Liver (tissue), 9 donors: ENCODE measurements around the gene SIK2. TPM values are rescaled to one million over a fixed set of nuclear protein-coding genes. Genes with fewer than 3 reads are reported as not detected.

Experiments used
- DNase-seq: peaks from one replicate; pipeline ENCODE4 v3.0.0-alpha.2; 2017; ENCODE audit warnings: low spot score
- H3K27ac ChIP-seq, 2 donors: one replicate each; pipeline ENCODE4 v1.7.0; 2013; ENCODE audit warnings: inconsistent platforms in 2 of 2, low read length in 2 of 2, control low read depth in 1 of 2, low read depth in 1 of 2, mild to moderate bottlenecking in 1 of 2
- H3K27me3 ChIP-seq, 4 donors: one replicate each; pipeline versions ENCODE4 v1.6.1 to v1.7.0; 2013; ENCODE audit warnings: low read length in 3 of 4, inconsistent platforms in 1 of 4, mild to moderate bottlenecking in 1 of 4, moderate library complexity in 1 of 4; ENCODE audit not compliant: control insufficient read depth in 4 of 4, insufficient read depth in 4 of 4
- H3K36me3 ChIP-seq, 4 donors: one replicate each; pipeline versions ENCODE4 v1.6.1 to v1.7.0; 2013; ENCODE audit warnings: low read length in 3 of 4, mild to moderate bottlenecking in 3 of 4, low read depth in 1 of 4, moderate library complexity in 1 of 4; ENCODE audit not compliant: control insufficient read depth in 4 of 4, insufficient read depth in 3 of 4
- H3K4me1 ChIP-seq, 4 donors: one replicate each; pipeline versions ENCODE4 v1.6.1 to v1.7.0; 2013; ENCODE audit warnings: low read length in 3 of 4, mild to moderate bottlenecking in 3 of 4, moderate library complexity in 1 of 4; ENCODE audit not compliant: control insufficient read depth in 4 of 4, insufficient read depth in 4 of 4
- H3K4me3 ChIP-seq, 3 donors: one replicate each; pipeline versions ENCODE4 v1.6.1 to v1.7.0; 2013; ENCODE audit warnings: low read length in 3 of 3, control low read depth in 1 of 3, low read depth in 1 of 3, mild to moderate bottlenecking in 1 of 3
- H3K9ac ChIP-seq, 2 donors: one replicate each; pipeline ENCODE4 v1.7.0; 2013; ENCODE audit warnings: low read length in 2 of 2, mild to moderate bottlenecking in 2 of 2, moderate library complexity in 2 of 2, control low read depth in 1 of 2, low read depth in 1 of 2
- H3K9me3 ChIP-seq, 4 donors: one replicate each; pipeline versions ENCODE4 v1.6.1 to v1.7.0; 2013; ENCODE audit warnings: low read length in 3 of 4; ENCODE audit not compliant: control insufficient read depth in 4 of 4
- FOXA1 ChIP-seq: IDR thresholded peaks from 2 replicates; pipeline ENCODE4 v1.6.1; 2016; ENCODE audit warnings: antibody characterized with exemption
- FOXA2 ChIP-seq: IDR thresholded peaks from 2 replicates; pipeline ENCODE4 v1.6.1; 2016; ENCODE audit warnings: antibody characterized with exemption
- GABPA ChIP-seq, 2 donors: IDR thresholded peaks in 1 of 2; conservative IDR thresholded peaks in 1 of 2; 2 replicates each; pipeline ENCODE4 v1.6.1; 2016; ENCODE audit warnings: antibody characterized with exemption in 2 of 2, mild to moderate bottlenecking in 1 of 2, moderate library complexity in 1 of 2
- HNF4A ChIP-seq, 2 donors: conservative IDR thresholded peaks; 2 replicates each; pipeline ENCODE4 v1.6.1; 2016; ENCODE audit warnings: antibody characterized with exemption in 2 of 2, mild to moderate bottlenecking in 2 of 2
- JUND ChIP-seq, 2 donors: IDR thresholded peaks; 2 replicates each; pipeline ENCODE4 v1.6.1; 2016; ENCODE audit warnings: antibody characterized with exemption in 2 of 2
- NR2F2 ChIP-seq: IDR thresholded peaks from 2 replicates; pipeline ENCODE4 v1.6.1; 2016; ENCODE audit warnings: antibody characterized with exemption
- RAD21 ChIP-seq, 2 donors: IDR thresholded peaks; 2 replicates each; pipeline ENCODE4 v1.6.1; 2016; ENCODE audit warnings: antibody characterized with exemption in 2 of 2, mild to moderate bottlenecking in 2 of 2
- SP1 ChIP-seq: IDR thresholded peaks from 2 replicates; pipeline ENCODE4 v1.6.1; 2018; ENCODE audit warnings: antibody characterized with exemption, mild to moderate bottlenecking
- WGBS: extraction: QIAGEN DNeasy Blood & Tissue Kit; methylation state at CpG from one replicate; pipeline ENCODE4 v1.1.7; 2013; 5-methylcytosine and 5-hydroxymethylcytosine counted together
- polyA plus RNA-seq, 2 donors: library from polyadenylated mRNA; stranded (reverse) in 1 of 2; unstranded in 1 of 2; fragments of 200-250 nt in 1 of 2; fragments of >200 nt in 1 of 2; fragmentation: Nextera tagmentation in 1 of 2; extraction: Ambion mirVana in 1 of 2; gene quantifications; one replicate each; pipeline versions ENCODE4 v1.2.1 to v1.2.3, GENCODE V29; 2013 to 2015
- total RNA-seq, 2 donors: library from RNA; depleted of rRNA; stranded (reverse); fragments of >200 nt; gene quantifications; one replicate each; pipeline ENCODE4 v1.2.3, GENCODE V29; 2014
- TF ChIP-seq, protein P1 (sequence below): fragments of 150-350 bp; IDR thresholded peaks from 2 replicates; pipeline ENCODE4 v1.5.1; 2017; ENCODE audit warnings: improper control_type of control experiment, low read depth, low read length; ENCODE audit not compliant: missing input control
- TF ChIP-seq, protein P2 (sequence below): IDR thresholded peaks from 2 replicates; pipeline ENCODE4 v1.6.1; 2016; ENCODE audit warnings: antibody characterized with exemption
- TF ChIP-seq, protein P3 (sequence below): IDR thresholded peaks from 2 replicates; pipeline ENCODE4 v1.6.1; 2016; ENCODE audit warnings: antibody characterized with exemption, mild to moderate bottlenecking
- TF ChIP-seq, protein P4 (sequence below): IDR thresholded peaks from 2 replicates; pipeline ENCODE4 v1.6.1; 2016; ENCODE audit warnings: antibody characterized with exemption
- donor health status: healthy.
- donor health status: healthy.
- donor health status: healthy.
- donor health status: healthy.
- donor health status: healthy.

Gene SIK2
- total and polyA plus RNA-seq, 4 donors: 6.5 to 15.0 (median 9.3) TPM

DNA sequence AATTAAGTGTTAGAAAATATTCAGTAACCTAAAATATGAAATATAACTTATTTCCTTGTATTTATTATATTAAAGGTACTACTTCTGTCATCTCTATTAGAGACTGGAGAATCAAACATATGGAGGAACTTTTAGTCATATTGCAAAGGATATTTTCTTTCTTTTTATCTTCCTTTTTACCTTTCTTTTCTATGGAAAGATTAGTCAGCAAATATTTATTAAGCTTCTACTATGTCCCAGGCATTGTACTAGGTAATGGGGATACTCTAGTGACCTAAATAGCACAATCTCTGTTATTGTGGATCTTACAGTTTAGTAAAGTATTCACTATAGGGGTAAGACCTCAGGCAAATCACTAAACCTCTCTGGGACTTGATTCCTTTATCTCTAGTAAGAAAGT is 18.3 kb downstream of the SIK2 start (continued):
- TF ChIP-seq, protein P1, sequence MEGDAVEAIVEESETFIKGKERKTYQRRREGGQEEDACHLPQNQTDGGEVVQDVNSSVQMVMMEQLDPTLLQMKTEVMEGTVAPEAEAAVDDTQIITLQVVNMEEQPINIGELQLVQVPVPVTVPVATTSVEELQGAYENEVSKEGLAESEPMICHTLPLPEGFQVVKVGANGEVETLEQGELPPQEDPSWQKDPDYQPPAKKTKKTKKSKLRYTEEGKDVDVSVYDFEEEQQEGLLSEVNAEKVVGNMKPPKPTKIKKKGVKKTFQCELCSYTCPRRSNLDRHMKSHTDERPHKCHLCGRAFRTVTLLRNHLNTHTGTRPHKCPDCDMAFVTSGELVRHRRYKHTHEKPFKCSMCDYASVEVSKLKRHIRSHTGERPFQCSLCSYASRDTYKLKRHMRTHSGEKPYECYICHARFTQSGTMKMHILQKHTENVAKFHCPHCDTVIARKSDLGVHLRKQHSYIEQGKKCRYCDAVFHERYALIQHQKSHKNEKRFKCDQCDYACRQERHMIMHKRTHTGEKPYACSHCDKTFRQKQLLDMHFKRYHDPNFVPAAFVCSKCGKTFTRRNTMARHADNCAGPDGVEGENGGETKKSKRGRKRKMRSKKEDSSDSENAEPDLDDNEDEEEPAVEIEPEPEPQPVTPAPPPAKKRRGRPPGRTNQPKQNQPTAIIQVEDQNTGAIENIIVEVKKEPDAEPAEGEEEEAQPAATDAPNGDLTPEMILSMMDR: no peak
- TF ChIP-seq, protein P2, sequence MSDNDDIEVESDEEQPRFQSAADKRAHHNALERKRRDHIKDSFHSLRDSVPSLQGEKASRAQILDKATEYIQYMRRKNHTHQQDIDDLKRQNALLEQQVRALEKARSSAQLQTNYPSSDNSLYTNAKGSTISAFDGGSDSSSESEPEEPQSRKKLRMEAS: no peak
- TF ChIP-seq JUND (IDR thresholded peaks at IDR 0.05): no peak
- no peak for TF ChIP-seq RAD21 (IDR thresholded peaks at IDR 0.05)
- TF ChIP-seq, protein P3, sequence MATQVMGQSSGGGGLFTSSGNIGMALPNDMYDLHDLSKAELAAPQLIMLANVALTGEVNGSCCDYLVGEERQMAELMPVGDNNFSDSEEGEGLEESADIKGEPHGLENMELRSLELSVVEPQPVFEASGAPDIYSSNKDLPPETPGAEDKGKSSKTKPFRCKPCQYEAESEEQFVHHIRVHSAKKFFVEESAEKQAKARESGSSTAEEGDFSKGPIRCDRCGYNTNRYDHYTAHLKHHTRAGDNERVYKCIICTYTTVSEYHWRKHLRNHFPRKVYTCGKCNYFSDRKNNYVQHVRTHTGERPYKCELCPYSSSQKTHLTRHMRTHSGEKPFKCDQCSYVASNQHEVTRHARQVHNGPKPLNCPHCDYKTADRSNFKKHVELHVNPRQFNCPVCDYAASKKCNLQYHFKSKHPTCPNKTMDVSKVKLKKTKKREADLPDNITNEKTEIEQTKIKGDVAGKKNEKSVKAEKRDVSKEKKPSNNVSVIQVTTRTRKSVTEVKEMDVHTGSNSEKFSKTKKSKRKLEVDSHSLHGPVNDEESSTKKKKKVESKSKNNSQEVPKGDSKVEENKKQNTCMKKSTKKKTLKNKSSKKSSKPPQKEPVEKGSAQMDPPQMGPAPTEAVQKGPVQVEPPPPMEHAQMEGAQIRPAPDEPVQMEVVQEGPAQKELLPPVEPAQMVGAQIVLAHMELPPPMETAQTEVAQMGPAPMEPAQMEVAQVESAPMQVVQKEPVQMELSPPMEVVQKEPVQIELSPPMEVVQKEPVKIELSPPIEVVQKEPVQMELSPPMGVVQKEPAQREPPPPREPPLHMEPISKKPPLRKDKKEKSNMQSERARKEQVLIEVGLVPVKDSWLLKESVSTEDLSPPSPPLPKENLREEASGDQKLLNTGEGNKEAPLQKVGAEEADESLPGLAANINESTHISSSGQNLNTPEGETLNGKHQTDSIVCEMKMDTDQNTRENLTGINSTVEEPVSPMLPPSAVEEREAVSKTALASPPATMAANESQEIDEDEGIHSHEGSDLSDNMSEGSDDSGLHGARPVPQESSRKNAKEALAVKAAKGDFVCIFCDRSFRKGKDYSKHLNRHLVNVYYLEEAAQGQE: no peak
- TF ChIP-seq HNF4A (conservative IDR thresholded peaks at IDR 0.05): no peak
- TF ChIP-seq NR2F2: no peak
- no peak for TF ChIP-seq FOXA1
- TF ChIP-seq, protein P4, sequence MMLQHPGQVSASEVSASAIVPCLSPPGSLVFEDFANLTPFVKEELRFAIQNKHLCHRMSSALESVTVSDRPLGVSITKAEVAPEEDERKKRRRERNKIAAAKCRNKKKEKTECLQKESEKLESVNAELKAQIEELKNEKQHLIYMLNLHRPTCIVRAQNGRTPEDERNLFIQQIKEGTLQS: no peak
- TF ChIP-seq FOXA2: no peak

DNA sequence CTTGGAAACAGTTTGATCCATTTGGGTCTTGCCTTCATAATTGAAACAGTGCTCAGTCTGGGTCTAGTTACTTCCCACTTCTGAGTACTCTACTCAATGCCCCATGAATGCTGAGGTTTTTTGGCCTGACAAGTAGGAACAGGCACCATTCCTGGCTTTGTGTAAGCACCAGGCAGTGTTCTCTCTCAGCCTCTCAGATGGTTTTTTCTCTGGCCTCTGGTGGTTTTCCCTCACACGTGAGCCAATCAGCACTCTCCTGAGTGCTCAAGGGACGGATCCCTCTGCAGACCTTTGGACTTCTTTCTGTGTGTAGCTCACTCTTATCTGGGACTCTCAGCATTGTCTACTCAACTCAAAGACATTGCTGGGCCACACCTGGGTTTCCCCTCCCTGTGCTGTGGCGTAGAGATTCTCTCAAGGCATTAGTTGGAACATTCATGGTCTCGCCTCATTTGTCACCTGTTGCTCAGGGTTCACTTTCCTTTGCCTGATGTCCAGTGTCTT is 21.3 kb downstream of the SIK2 start:
- H3K9ac ChIP-seq: no peak overlapping the region
- TF ChIP-seq SP1 (no peak), HNF4A (conservative IDR thresholded peaks at IDR 0.05) (peak; percentile 39 to 54), GABPA (IDR thresholded peaks at IDR 0.05 in 1 of 2, conservative IDR thresholded peaks at IDR 0.05 in 1 of 2) (no peak), NR2F2 (no peak), FOXA1 (no peak)
- TF ChIP-seq, protein P3: no peak
- no peak overlapping the region for H3K4me3 ChIP-seq
- H3K27ac ChIP-seq: no peak overlapping the region
- WGBS: 61% methylated on average over 4 of the region's 4 CpGs
- DNase-seq: no peak
- peaks cover 10 to 53% (median 41%) of the 10 kb centered on the region in 4 donors for H3K4me1 ChIP-seq
- H3K27me3 ChIP-seq: no peaks in the 10 kb centered on the region
- H3K36me3 ChIP-seq: peaks cover 0 to 33% (median 7%) of the 10 kb centered on the region in 4 donors
- no peaks in the 10 kb centered on the region for H3K9me3 ChIP-seq
